ENCODE measurements around the gene AMER1.

GRCh38 chrX:64169988-64170387, 35.5 kb downstream of the AMER1 start:
- TF ChIP-seq, protein P1, sequence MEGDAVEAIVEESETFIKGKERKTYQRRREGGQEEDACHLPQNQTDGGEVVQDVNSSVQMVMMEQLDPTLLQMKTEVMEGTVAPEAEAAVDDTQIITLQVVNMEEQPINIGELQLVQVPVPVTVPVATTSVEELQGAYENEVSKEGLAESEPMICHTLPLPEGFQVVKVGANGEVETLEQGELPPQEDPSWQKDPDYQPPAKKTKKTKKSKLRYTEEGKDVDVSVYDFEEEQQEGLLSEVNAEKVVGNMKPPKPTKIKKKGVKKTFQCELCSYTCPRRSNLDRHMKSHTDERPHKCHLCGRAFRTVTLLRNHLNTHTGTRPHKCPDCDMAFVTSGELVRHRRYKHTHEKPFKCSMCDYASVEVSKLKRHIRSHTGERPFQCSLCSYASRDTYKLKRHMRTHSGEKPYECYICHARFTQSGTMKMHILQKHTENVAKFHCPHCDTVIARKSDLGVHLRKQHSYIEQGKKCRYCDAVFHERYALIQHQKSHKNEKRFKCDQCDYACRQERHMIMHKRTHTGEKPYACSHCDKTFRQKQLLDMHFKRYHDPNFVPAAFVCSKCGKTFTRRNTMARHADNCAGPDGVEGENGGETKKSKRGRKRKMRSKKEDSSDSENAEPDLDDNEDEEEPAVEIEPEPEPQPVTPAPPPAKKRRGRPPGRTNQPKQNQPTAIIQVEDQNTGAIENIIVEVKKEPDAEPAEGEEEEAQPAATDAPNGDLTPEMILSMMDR (IDR thresholded peaks at IDR 0.05), result no peak
- TF ChIP-seq POLR2A (IDR thresholded peaks at IDR 0.05), result no peak
